A549 (cell line): ENCODE results near the gene PTPRE. TPM values are rescaled to one million over a fixed set of nuclear protein-coding genes. Genes with fewer than 3 reads are reported as not detected.

ENCODE experiments used
- ATAC-seq, 2 experiments: fragments of 200-7000 bp in 1 of 2; fragments of >200 bp in 1 of 2; cut with Nextera tagmentation in 1 of 2; cut with Tn5 transposase in 1 of 2; 3 replicates each; pipeline versions ENCODE4 v1.8.0 to v1.9.1; 2018 to 2020; ENCODE audit warnings: mild to moderate bottlenecking in 1 of 2, moderate library complexity in 1 of 2
- CTCF ChIA-PET: fragments of 300-600 bp; sonication (Branson Sonifier 250); formaldehyde crosslinking; extraction: SDS; loops from one replicate; lab custom pipeline; 2021; ENCODE audit warnings: antibody characterized with exemption, inconsistent platforms; lab: Yijun Ruan, JAX
- POLR2A ChIA-PET: fragments of 350-600 bp; formaldehyde crosslinking; extraction: SDS; loops from one replicate; lab custom pipeline; 2021; ENCODE audit warnings: antibody characterized with exemption, inconsistent platforms; lab: Yijun Ruan, JAX
- DNase-seq, 2 experiments: peaks; one replicate each; pipeline versions ENCODE4 v3.0.0 to v3.0.0-alpha.2; 2011 to 2016; ENCODE audit warnings: low read depth in 1 of 2, low spot score in 1 of 2
- FAIRE-seq: peaks from 2 replicates; lab custom pipeline; 2011; peaks lifted over from hg19 to GRCh38; lab: Jason Lieb, UNC
- H3K27ac ChIP-seq, 2 experiments: fragments of >200 bp; sonication (Bioruptor Twin); formaldehyde crosslinking; 3 replicates each; pipeline ENCODE4 v1.5.1; 2016 to 2017
- H3K4me1 ChIP-seq: fragments of >200 bp; sonication (Bioruptor Twin); formaldehyde crosslinking; 3 replicates; pipeline ENCODE4 v1.6.1; 2016
- H3K4me2 ChIP-seq: fragments of >200 bp; sonication (Bioruptor Twin); formaldehyde crosslinking; 3 replicates; pipeline ENCODE4 v1.6.1; 2016
- H3K4me3 ChIP-seq: fragments of >200 bp; sonication (Bioruptor Twin); formaldehyde crosslinking; 3 replicates; pipeline ENCODE4 v1.5.1; 2016
- H3K9me3 ChIP-seq: fragments of >200 bp; sonication (Bioruptor Twin); formaldehyde crosslinking; 3 replicates; pipeline ENCODE4 v1.6.1; 2016
- BHLHE40 ChIP-seq: IDR thresholded peaks from 2 replicates; pipeline ENCODE4 v1.6.1; 2012; ENCODE audit warnings: low read depth, low read length, inconsistent platforms
- CBX8 ChIP-seq: fragments of 200-600 bp; sonication (generic); IDR thresholded peaks from 2 replicates; pipeline ENCODE4 v1.6.1; 2016
- EHMT2 ChIP-seq: fragments of 200-600 bp; sonication (generic); IDR thresholded peaks from 2 replicates; pipeline ENCODE4 v1.6.1; 2016; ENCODE audit warnings: antibody characterized with exemption, low read depth, mild to moderate bottlenecking, moderate library complexity
- EP300 ChIP-seq, 2 experiments: fragments of >200 bp; sonication (Bioruptor Twin); formaldehyde crosslinking; IDR thresholded peaks; 2 replicates in 1 of 2; 3 replicates in 1 of 2; pipeline ENCODE4 v1.6.1; 2016 to 2017
- FOSL2 ChIP-seq, 2 experiments: fragments of 450-650 bp in 1 of 2; fragments of >200 bp in 1 of 2; sonication (Bioruptor Twin) in 1 of 2; formaldehyde crosslinking; IDR thresholded peaks; 2 replicates each; pipeline versions ENCODE4 v1.5.0 to v1.6.1; 2016 to 2020; ENCODE audit warnings: mild to moderate bottlenecking in 1 of 2, moderate library complexity in 1 of 2
- HEYL ChIP-seq: fragments of 250-450 bp; sonication (Bioruptor Pico); IDR thresholded peaks from 2 replicates; pipeline ENCODE4 v1.8.0; 2021; ENCODE audit warnings: mild to moderate bottlenecking, moderate library complexity
- HOXA7 ChIP-seq: fragments of 250-450 bp; sonication (Bioruptor Pico); IDR thresholded peaks from 2 replicates; pipeline ENCODE4 v1.5.0; 2020; ENCODE audit warnings: mild to moderate bottlenecking, moderate library complexity
- HOXB5 ChIP-seq: fragments of 250-450 bp; sonication (Bioruptor Pico); IDR thresholded peaks from 2 replicates; pipeline ENCODE4 v1.5.0; 2020; ENCODE audit warnings: mild to moderate bottlenecking, moderate library complexity
- JUN ChIP-seq, 2 experiments: fragments of >200 bp; sonication (Bioruptor Twin); formaldehyde crosslinking; IDR thresholded peaks; 2 replicates in 1 of 2; 3 replicates in 1 of 2; pipeline ENCODE4 v1.6.1; 2016 to 2017
- JUNB ChIP-seq: fragments of >200 bp; sonication (Bioruptor Twin); formaldehyde crosslinking; IDR thresholded peaks from 2 replicates; pipeline ENCODE4 v1.6.1; 2016
- KDM1A ChIP-seq: fragments of 200-600 bp; sonication (generic); IDR thresholded peaks from 2 replicates; pipeline ENCODE4 v1.6.1; 2016; ENCODE audit warnings: low read depth, mild to moderate bottlenecking
- MAFK ChIP-seq: fragments of 450-650 bp; IDR thresholded peaks from 2 replicates; pipeline ENCODE4 v1.6.1; 2014; ENCODE audit not compliant: partially characterized antibody
- NFE2L2 ChIP-seq: fragments of 150-350 bp; conservative IDR thresholded peaks from 2 replicates; pipeline ENCODE4 v1.6.1; 2014; ENCODE audit warnings: low read length
- NR3C1 ChIP-seq: fragments of >200 bp; sonication (Bioruptor Twin); formaldehyde crosslinking; IDR thresholded peaks from 3 replicates; pipeline ENCODE4 v1.6.1; 2017
- PBX3 ChIP-seq: IDR thresholded peaks from 2 replicates; pipeline ENCODE4 v1.6.1; 2012
- PHF8 ChIP-seq: fragments of 200-600 bp; sonication (generic); IDR thresholded peaks from 2 replicates; pipeline ENCODE4 v1.6.1; 2016; ENCODE audit warnings: low read depth, mild to moderate bottlenecking, antibody characterized with exemption, moderate library complexity, borderline replicate concordance
- POLR2AphosphoS2 ChIP-seq: conservative IDR thresholded peaks from 2 replicates; pipeline ENCODE4 v1.6.1; 2012; ENCODE audit warnings: low read length, improper control_type of control experiment, inconsistent platforms
- RCOR1 ChIP-seq: fragments of 150-350 bp; IDR thresholded peaks from 2 replicates; pipeline ENCODE4 v1.6.1; 2014; ENCODE audit warnings: antibody characterized with exemption, low read length, low read depth
- RFX5 ChIP-seq: fragments of 450-650 bp; IDR thresholded peaks from 2 replicates; pipeline ENCODE4 v1.7.1; 2014; ENCODE audit warnings: antibody characterized with exemption, mild to moderate bottlenecking, moderate library complexity
- RNF2 ChIP-seq: fragments of 200-600 bp; sonication (generic); IDR thresholded peaks from 2 replicates; pipeline ENCODE4 v1.6.1; 2016; ENCODE audit warnings: low read depth, mild to moderate bottlenecking, antibody characterized with exemption, moderate library complexity, borderline replicate concordance
- SMC3 ChIP-seq: fragments of >200 bp; sonication (Bioruptor Twin); formaldehyde crosslinking; IDR thresholded peaks from 3 replicates; pipeline ENCODE4 v1.6.1; 2018; ENCODE audit warnings: inconsistent platforms
- USF2 ChIP-seq: fragments of 450-650 bp; IDR thresholded peaks from 2 replicates; pipeline ENCODE4 v1.6.1; 2014; ENCODE audit warnings: antibody characterized with exemption
- ZC3H11A ChIP-seq: fragments of 450-650 bp; IDR thresholded peaks from 2 replicates; pipeline ENCODE4 v1.6.1; 2014; ENCODE audit warnings: antibody characterized with exemption, mild to moderate bottlenecking
- WGBS: methylation state at CpG from one replicate; pipeline ENCODE4 v1.1.6; 2017; ENCODE audit errors: missing lambda C conversion rate; 5-methylcytosine and 5-hydroxymethylcytosine counted together
- polyA plus RNA-seq, 4 experiments: library from polyadenylated mRNA; depleted of rRNA in 3 of 4; stranded (reverse); fragments of >200 nt; fragmentation: RNase III in 1 of 4; extraction: RNeasy Plus Mini Kit Qiagen cat#74134 plus additional on column Dnase treatment in 1 of 4; gene quantifications; 2 replicates in 3 of 4; 3 replicates in 1 of 4; pipeline ENCODE4 v1.2.3, GENCODE V29; 2011 to 2017
- TF ChIP-seq, protein P1 (sequence below): fragments of >200 bp; sonication (Bioruptor Twin); formaldehyde crosslinking; IDR thresholded peaks from 3 replicates; pipeline ENCODE4 v1.6.1; 2016

Gene PTPRE
- polyA plus RNA-seq, 2 of the 4 experiments (the other 2 are of a cell fraction): 0.31 to 1.5 TPM

DNA sequence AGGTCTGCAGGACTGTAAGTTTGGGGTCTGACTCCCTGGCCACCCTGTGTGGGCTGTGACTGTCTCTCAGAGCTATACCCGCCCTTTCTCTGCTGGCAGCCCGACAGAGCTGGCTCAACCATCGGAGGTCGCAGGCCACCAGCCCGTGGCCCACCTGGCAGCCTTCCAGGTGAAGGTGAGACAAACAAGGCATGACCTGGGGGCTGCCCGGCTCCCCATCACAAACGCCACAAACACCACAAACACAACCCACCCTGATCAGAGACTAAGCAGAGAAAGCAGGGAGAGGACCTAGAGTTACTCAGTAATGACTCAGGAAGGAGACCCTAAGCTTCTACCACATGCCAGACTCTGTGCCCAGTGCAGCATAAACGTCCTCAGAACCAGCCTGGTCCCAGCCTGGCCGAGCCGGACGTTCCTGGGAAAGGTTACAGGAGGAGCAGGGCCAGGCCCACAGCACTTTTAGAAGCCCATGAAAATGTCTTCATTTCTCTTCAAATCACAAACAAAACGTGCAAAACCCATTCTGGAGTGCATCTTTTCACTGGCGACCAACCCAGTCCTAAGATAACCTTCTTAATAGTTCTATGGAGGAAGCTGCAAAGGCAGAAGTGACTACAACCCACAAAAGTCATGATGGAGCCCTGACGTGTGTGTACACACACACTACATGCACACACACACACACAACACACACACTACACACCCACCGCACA, 152.5 kb downstream of the PTPRE start:
- no peak overlapping the region for H3K27ac ChIP-seq
- no peak for TF ChIP-seq JUNB
- TF ChIP-seq KDM1A: no peak
- no peak for TF ChIP-seq FOSL2 (IDR thresholded peaks at IDR 0.05)
- TF ChIP-seq FOSL2 (CRISPR knock-in tag; IDR thresholded peaks at IDR 0.05): no peak
- no peak for TF ChIP-seq PHF8
- no peak for TF ChIP-seq RCOR1
- TF ChIP-seq, protein P1, sequence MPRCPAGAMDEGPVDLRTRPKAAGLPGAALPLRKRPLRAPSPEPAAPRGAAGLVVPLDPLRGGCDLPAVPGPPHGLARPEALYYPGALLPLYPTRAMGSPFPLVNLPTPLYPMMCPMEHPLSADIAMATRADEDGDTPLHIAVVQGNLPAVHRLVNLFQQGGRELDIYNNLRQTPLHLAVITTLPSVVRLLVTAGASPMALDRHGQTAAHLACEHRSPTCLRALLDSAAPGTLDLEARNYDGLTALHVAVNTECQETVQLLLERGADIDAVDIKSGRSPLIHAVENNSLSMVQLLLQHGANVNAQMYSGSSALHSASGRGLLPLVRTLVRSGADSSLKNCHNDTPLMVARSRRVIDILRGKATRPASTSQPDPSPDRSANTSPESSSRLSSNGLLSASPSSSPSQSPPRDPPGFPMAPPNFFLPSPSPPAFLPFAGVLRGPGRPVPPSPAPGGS: no peak
- no peak for TF ChIP-seq NR3C1
- TF ChIP-seq PBX3: no peak
- no peak for TF ChIP-seq MAFK
- no peak for TF ChIP-seq HOXB5 (CRISPR knock-in tag)
- no peak for TF ChIP-seq EP300 (IDR thresholded peaks at IDR 0.05)
- no peak for TF ChIP-seq SMC3
- TF ChIP-seq RFX5: no peak
- TF ChIP-seq BHLHE40: no peak
- TF ChIP-seq HOXA7 (CRISPR knock-in tag): no peak
- TF ChIP-seq POLR2AphosphoS2: no peak
- no peak for TF ChIP-seq EHMT2
- no peak for TF ChIP-seq NFE2L2
- ChIA-PET POLR2A (no interaction called here), CTCF (interaction anchor here (0.8 to 6.7 kb wide), 7 partner anchors 10 to 343 kb away, joined by 3 to 38 read pairs (median 4); partner anchors contain the start of gene PTPRE)
- DNase-seq (no peak), ATAC-seq (no peak), FAIRE-seq (no peak)
- H3K4me1 ChIP-seq: no peaks in the 10 kb centered on the region
- H3K4me2 ChIP-seq: no peak overlapping the region
- H3K9me3 ChIP-seq: no peaks in the 10 kb centered on the region
- WGBS: 40% methylated on average over 10 of the region's 15 CpGs
- H3K4me3 ChIP-seq: no peak overlapping the region

GRCh38 chr10:128059982-128060293, 153.0 kb downstream of the PTPRE start:
- ChIA-PET CTCF (interaction anchor here (1.1 to 6.7 kb wide), 5 partner anchors 9 to 153 kb away, joined by 4 to 38 read pairs (median 5); partner anchors contain the start of gene PTPRE), POLR2A (no interaction called here)
- FAIRE-seq: no peak

More at GRCh38 chr10:128059982-128060293, 153.0 kb downstream of the PTPRE start:
- WGBS: 100% methylated on average over 1 of the region's 1 CpG
- H3K4me2 ChIP-seq: no peak overlapping the region
- no peaks in the 10 kb centered on the region for H3K4me1 ChIP-seq
- DNase-seq (no peak), ATAC-seq (no peak)
- no peaks in the 10 kb centered on the region for H3K9me3 ChIP-seq
- H3K27ac ChIP-seq: no peak overlapping the region
- TF ChIP-seq ZC3H11A (no peak), HEYL (CRISPR knock-in tag) (no peak), JUN (IDR thresholded peaks at IDR 0.05) (no peak), RFX5 (no peak), RNF2 (no peak), SMC3 (no peak), PBX3 (no peak), CBX8 (no peak), USF2 (no peak)
- H3K4me3 ChIP-seq: no peak overlapping the region
